ENCODE results near the gene FBXL20.
"Not testable (repeated sequence)": the region's sequence is repeated elsewhere in the genome, so short reads cannot be mapped to it uniquely, and the experiment has no call there.

The FBXL20 gene

GRCh38 chr17:39380144-39380543, 21.3 kb downstream of the FBXL20 start:
- DNase-seq = no peak

- DNase-seq = no peak
Observed at GRCh38 chr17:39376434-39376833, 25.0 kb downstream of the FBXL20 start.

GRCh38 chr17:39367805-39368204, 33.6 kb downstream of the FBXL20 start:
- DNase-seq = not testable (repeated sequence)

GRCh38 chr17:39365872-39366271, 35.6 kb downstream of the FBXL20 start:
- no peak for DNase-seq

- no peak for DNase-seq
Observed at GRCh38 chr17:39365242-39365641, 36.2 kb downstream of the FBXL20 start.

- DNase-seq = no peak
Observed at GRCh38 chr17:39364236-39365025, 37.0 kb downstream of the FBXL20 start.

GRCh38 chr17:39361064-39361463, 40.4 kb downstream of the FBXL20 start:
- no peak for DNase-seq

GRCh38 chr17:39360537-39360936, 40.9 kb downstream of the FBXL20 start:
- DNase-seq = no peak

GRCh38 chr17:39359994-39360393, 41.4 kb downstream of the FBXL20 start:
- DNase-seq = no peak

- no peak for DNase-seq
Observed at GRCh38 chr17:39357986-39358385, 43.4 kb downstream of the FBXL20 start.

GRCh38 chr17:39357488-39357887, 43.9 kb downstream of the FBXL20 start:
- no peak for DNase-seq

GRCh38 chr17:39352986-39353385, 48.4 kb downstream of the FBXL20 start:
- no peak for DNase-seq

GRCh38 chr17:39352511-39352910, 48.9 kb downstream of the FBXL20 start:
- DNase-seq = no peak

- no peak for DNase-seq
Observed at GRCh38 chr17:39351508-39351907, 49.9 kb downstream of the FBXL20 start.

GRCh38 chr17:39349246-39349645, 52.2 kb downstream of the FBXL20 start:
- DNase-seq = no peak

GRCh38 chr17:39346863-39347262, 54.6 kb downstream of the FBXL20 start:
- DNase-seq = not testable (repeated sequence)

- no peak for DNase-seq
Observed at GRCh38 chr17:39341541-39341940, 59.9 kb downstream of the FBXL20 start.

- no peak for DNase-seq
Observed at GRCh38 chr17:39340731-39341130, 60.7 kb downstream of the FBXL20 start.

- no peak for DNase-seq
Observed at GRCh38 chr17:39339272-39339671, 62.2 kb downstream of the FBXL20 start.

GRCh38 chr17:39337649-39338048, 63.8 kb downstream of the FBXL20 start:
- not testable (repeated sequence) for DNase-seq

- no peak for DNase-seq
Observed at GRCh38 chr17:39335704-39336223, 65.7 kb downstream of the FBXL20 start.

- DNase-seq = not testable (repeated sequence)
Observed at GRCh38 chr17:39334008-39334744, 67.2 kb downstream of the FBXL20 start.

GRCh38 chr17:39332092-39332491, 69.3 kb downstream of the FBXL20 start:
- DNase-seq = no peak

- DNase-seq = no peak
Observed at GRCh38 chr17:39328815-39329214, 72.6 kb downstream of the FBXL20 start.

Measured in DMS79 treated with DMSO at 0.1 percent for 48 hours (cell line).